ENCODE data around the gene PORCN. TPM values are rescaled to one million over a fixed set of nuclear protein-coding genes. Genes with fewer than 3 reads are reported as not detected.
"Not testable (repeated sequence)": the region's sequence is repeated elsewhere in the genome, so short reads cannot be mapped to it uniquely, and the experiment has no call there.

Gene PORCN
- total and polyA plus RNA-seq, 7 donors = 4.8 to 12.2 (median 8.6) TPM

DNA sequence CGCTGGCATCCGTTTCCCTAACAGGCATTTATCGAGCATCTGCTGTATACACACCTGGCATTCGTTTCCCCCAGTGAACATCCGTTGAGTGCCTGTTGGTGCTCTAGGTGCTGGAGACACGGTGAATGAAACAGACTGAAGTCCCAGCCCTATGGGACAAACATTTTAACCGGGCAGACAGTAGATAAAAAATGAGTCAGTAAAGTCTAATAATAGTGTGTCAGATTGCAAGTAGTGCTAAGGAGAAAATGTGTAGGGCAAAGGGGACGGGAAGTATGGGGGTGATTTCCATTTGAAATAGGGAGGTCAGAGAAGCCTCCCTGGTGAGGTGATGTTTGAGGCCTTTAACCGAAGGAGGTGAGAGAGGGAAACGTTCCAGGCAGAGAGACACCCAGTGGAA is 7.5 kb downstream of the PORCN start:
- no peaks in the 10 kb centered on the region for H3K9me3 ChIP-seq
- WGBS, 3 donors = 77 to 92% (median 85%) methylated on average over 10 of the region's 10 CpGs
- peaks cover 0 to 5% (median 0%) of the 10 kb centered on the region in 3 donors for H3K27me3 ChIP-seq (ENCODE audit: insufficient read depth in 3 of 3, low read length in 2 of 3)
- DNase-seq (no peak), ATAC-seq (no peak)
- intact Hi-C loops (cut with DNase I) = loop anchor here in 1 of 2 donors (10.0 kb wide), 1 partner anchor 431 kb away; no protein-coding TSS in a partner anchor
- no peaks in the 10 kb centered on the region for H3K4me1 ChIP-seq
- H3K27ac ChIP-seq = no peak overlapping the region
- H3K36me3 ChIP-seq (ENCODE audit: insufficient read depth in 1 of 2, low read depth in 1 of 2) = no peaks in the 10 kb centered on the region
- H3K4me3 ChIP-seq = no peak overlapping the region
- TF ChIP-seq, protein P1, sequence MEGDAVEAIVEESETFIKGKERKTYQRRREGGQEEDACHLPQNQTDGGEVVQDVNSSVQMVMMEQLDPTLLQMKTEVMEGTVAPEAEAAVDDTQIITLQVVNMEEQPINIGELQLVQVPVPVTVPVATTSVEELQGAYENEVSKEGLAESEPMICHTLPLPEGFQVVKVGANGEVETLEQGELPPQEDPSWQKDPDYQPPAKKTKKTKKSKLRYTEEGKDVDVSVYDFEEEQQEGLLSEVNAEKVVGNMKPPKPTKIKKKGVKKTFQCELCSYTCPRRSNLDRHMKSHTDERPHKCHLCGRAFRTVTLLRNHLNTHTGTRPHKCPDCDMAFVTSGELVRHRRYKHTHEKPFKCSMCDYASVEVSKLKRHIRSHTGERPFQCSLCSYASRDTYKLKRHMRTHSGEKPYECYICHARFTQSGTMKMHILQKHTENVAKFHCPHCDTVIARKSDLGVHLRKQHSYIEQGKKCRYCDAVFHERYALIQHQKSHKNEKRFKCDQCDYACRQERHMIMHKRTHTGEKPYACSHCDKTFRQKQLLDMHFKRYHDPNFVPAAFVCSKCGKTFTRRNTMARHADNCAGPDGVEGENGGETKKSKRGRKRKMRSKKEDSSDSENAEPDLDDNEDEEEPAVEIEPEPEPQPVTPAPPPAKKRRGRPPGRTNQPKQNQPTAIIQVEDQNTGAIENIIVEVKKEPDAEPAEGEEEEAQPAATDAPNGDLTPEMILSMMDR (IDR thresholded peaks at IDR 0.05) = no peak

DNA sequence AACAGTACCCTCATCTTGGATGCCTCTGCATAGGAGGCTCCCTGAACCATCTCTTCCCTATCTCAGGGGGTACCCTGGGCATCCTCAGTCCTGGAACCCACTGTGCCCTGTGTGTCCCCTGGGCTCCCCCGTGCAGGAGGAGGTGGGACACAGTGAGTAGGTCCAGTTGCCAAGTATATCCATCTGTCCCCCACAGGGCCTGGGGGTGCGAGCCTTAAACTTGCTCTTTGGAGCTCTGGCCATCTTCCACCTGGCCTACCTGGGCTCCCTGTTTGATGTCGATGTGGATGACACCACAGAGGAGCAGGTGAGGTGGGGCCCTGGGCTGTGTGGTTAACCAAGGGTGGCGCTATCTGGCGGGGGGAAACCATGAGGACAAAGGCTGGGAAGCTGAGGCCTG is 8.2 kb downstream of the PORCN start:
- 72 to 89% (median 88%) methylated on average over 3 to 5 of the region's 5 CpGs for WGBS, 3 donors

DNA sequence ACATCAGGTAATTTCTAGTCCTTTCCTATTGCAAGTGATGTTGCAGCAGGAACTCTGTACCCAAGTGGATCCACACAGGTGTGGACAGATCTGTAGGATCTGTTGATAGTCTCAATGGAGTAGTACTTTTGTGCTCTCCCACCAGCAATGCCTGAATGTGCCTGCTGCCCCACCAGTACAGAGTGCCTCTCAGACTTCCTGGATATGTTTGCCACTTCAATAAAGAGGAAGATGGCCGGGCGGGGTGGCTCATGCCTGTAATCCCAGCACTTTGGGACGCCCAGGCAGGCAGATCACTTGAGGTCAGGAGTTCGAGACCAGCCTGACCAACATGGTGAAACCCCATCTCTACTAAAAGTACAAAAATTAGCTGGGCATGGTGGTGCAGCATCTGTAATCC is 10.7 kb downstream of the PORCN start:
- H3K4me1 ChIP-seq; H3K36me3 ChIP-seq (ENCODE audit: insufficient read depth in 1 of 2, low read depth in 1 of 2); ATAC-seq; H3K4me3 ChIP-seq; DNase-seq; H3K27ac ChIP-seq; H3K9me3 ChIP-seq; H3K27me3 ChIP-seq (ENCODE audit: insufficient read depth in 3 of 3, low read length in 2 of 3): not testable (repeated sequence)
- intact Hi-C loops (cut with DNase I) = loop anchor here in 1 of 2 donors (10.0 kb wide), 1 partner anchor 435 kb away; no protein-coding TSS in a partner anchor
- 68 to 93% (median 85%) methylated on average over 4 of the region's 4 CpGs for WGBS, 3 donors

More for the DNA sequence above, 8.2 kb downstream of the PORCN start:
- DNase-seq (no peak), ATAC-seq (no peak)
- H3K36me3 ChIP-seq (ENCODE audit: insufficient read depth in 1 of 2, low read depth in 1 of 2) = no peaks in the 10 kb centered on the region
- no peaks in the 10 kb centered on the region for H3K9me3 ChIP-seq
- TF ChIP-seq, protein P1 (IDR thresholded peaks at IDR 0.05) = no peak
- peaks cover 0 to 4% (median 0%) of the 10 kb centered on the region in 3 donors for H3K27me3 ChIP-seq (ENCODE audit: insufficient read depth in 3 of 3, low read length in 2 of 3)
- H3K27ac ChIP-seq = no peak overlapping the region
- intact Hi-C loops (cut with DNase I) = loop anchor here in 1 of 2 donors (10.0 kb wide), 1 partner anchor 432 kb away; no protein-coding TSS in a partner anchor
- H3K4me1 ChIP-seq = no peaks in the 10 kb centered on the region
- no peak overlapping the region for H3K4me3 ChIP-seq

DNA sequence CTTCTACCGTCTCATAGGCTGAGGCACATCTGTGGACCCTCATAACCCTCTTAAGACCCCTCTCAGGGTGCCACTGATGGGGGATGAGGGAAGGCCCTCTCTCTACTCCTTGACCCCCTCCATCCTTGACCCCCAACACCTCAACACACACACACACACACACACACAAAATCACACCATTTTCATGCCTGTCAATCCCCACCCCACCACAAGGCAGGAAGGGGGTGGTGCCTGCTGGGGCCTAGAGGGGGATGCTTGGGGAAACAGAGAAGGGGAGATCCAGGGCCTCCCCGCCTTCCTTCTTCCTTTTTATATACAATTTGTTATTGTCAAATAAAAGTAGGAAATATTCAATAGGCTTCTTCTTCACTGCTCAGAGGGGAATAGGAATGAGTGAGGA is 11.7 kb downstream of the PORCN start:
- ATAC-seq (no peak), DNase-seq (no peak)
- TF ChIP-seq, protein P1 (IDR thresholded peaks at IDR 0.05) = no peak
- Histone ChIP-seq H3K4me3 (no peak overlapping the region), H3K9me3 (no peaks in the 10 kb centered on the region), H3K27ac (no peak overlapping the region), H3K36me3 (ENCODE audit: insufficient read depth in 1 of 2, low read depth in 1 of 2) (no peaks in the 10 kb centered on the region), H3K27me3 (ENCODE audit: insufficient read depth in 3 of 3, low read length in 2 of 3) (no peaks in the 10 kb centered on the region), H3K4me1 (no peaks in the 10 kb centered on the region)
- 81 to 100% (median 93%) methylated on average over 1 to 2 of the region's 2 CpGs for WGBS, 3 donors
- intact Hi-C loops (cut with DNase I) = no loop called here

DNA sequence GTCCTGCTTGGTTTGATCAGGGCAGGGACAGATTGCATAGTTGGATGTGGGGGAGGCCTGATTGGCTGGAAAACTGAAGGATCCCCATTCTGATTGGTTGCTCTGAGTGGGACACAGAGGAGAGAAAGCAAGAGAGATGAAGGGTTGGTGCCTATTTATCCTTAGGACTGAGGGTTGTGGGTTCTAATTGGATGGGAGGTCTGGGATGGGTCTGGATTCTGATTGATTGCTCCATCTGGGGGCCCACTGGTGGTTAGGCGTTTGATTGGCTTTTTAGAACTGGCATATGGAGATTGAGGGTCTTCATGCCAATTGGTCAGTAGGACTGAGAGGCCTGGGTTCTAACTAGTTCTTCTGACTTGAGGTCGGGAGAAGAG is 12.2 kb downstream of the PORCN start:
- ATAC-seq = no peak
- Histone ChIP-seq H3K4me3 (no peak overlapping the region), H3K27me3 (ENCODE audit: insufficient read depth in 3 of 3, low read length in 2 of 3) (no peaks in the 10 kb centered on the region), H3K4me1 (no peaks in the 10 kb centered on the region), H3K27ac (no peak overlapping the region), H3K36me3 (ENCODE audit: insufficient read depth in 1 of 2, low read depth in 1 of 2) (no peaks in the 10 kb centered on the region), H3K9me3 (no peaks in the 10 kb centered on the region)
- intact Hi-C loops (cut with DNase I) = no loop called here
- 30 to 47% (median 36%) methylated on average over 2 of the region's 2 CpGs for WGBS, 3 donors
- TF ChIP-seq, protein P1 (IDR thresholded peaks at IDR 0.05) = no peak
- DNase-seq = no peak

All from psoas muscle (tissue), 8 donors.